DND-41 (cell line): ENCODE results near the gene USP9Y.
"Not testable (repeated sequence)": the region's sequence is repeated elsewhere in the genome, so short reads cannot be mapped to it uniquely, and the experiment has no call there.

Experiments used
- ATAC-seq: fragments of 200-7000 bp; cut with Tn5 transposase; 3 replicates; pipeline ENCODE4 v1.9.1; 2021; ENCODE audit warnings: low read depth; ENCODE audit not compliant: insufficient read depth
- DNase-seq: peaks from one replicate; pipeline ENCODE4 v3.0.0-alpha.2; 2020
- H2AFZ ChIP-seq: 2 replicates; pipeline ENCODE4 v1.6.0; 2012; ENCODE audit warnings: low read depth, low read length
- H3K27ac ChIP-seq: 2 replicates; pipeline ENCODE4 v1.5.1; 2012; ENCODE audit warnings: low read length, inconsistent platforms
- H3K27me3 ChIP-seq: fragments of 200-600 bp; sonication (generic); 2 replicates; pipeline ENCODE4 v1.6.0; 2012; ENCODE audit warnings: low read length, mild to moderate bottlenecking, inconsistent platforms; ENCODE audit not compliant: insufficient read depth, poor library complexity
- H3K36me3 ChIP-seq: 2 replicates; pipeline ENCODE4 v1.5.1; 2012; ENCODE audit warnings: low read length, inconsistent platforms; ENCODE audit not compliant: insufficient read depth
- H3K4me1 ChIP-seq: 2 replicates; pipeline ENCODE4 v1.5.1; 2012; ENCODE audit warnings: mild to moderate bottlenecking, low read length; ENCODE audit not compliant: insufficient read depth
- H3K4me2 ChIP-seq: 2 replicates; pipeline ENCODE4 v1.6.0; 2012; ENCODE audit warnings: mild to moderate bottlenecking, moderate library complexity, low read length, inconsistent platforms; ENCODE audit not compliant: insufficient read depth
- H3K4me3 ChIP-seq, 2 experiments: fragments of 200-600 bp in 1 of 2; shearing (Covaris generic) in 1 of 2; 2 replicates each; pipeline ENCODE4 v1.5.1; 2012 to 2016; ENCODE audit warnings: inconsistent platforms in 2 of 2, low read length in 2 of 2, mild to moderate bottlenecking in 2 of 2, low read depth in 1 of 2, moderate library complexity in 1 of 2
- H3K79me2 ChIP-seq: 2 replicates; pipeline ENCODE4 v1.6.0; 2012; ENCODE audit warnings: low read length, inconsistent platforms; ENCODE audit not compliant: insufficient read depth
- H3K9ac ChIP-seq: 2 replicates; pipeline ENCODE4 v1.6.0; 2012; ENCODE audit warnings: low read depth, mild to moderate bottlenecking, inconsistent platforms, low read length, moderate library complexity
- H3K9me3 ChIP-seq: 2 replicates; pipeline ENCODE4 v1.5.1; 2012; ENCODE audit warnings: low read length, moderate library complexity, mild to moderate bottlenecking, inconsistent platforms; ENCODE audit not compliant: insufficient read depth, severe bottlenecking
- H4K20me1 ChIP-seq: 2 replicates; pipeline ENCODE4 v1.6.0; 2012; ENCODE audit warnings: low read length; ENCODE audit not compliant: insufficient read depth
- CTCF ChIP-seq: IDR thresholded peaks from 2 replicates; pipeline ENCODE4 v1.5.1; 2012; ENCODE audit warnings: borderline replicate concordance, low read length, moderate library complexity, mild to moderate bottlenecking; ENCODE audit not compliant: poor library complexity, severe bottlenecking; ENCODE audit errors: extremely low read depth
- EZH2 ChIP-seq: IDR thresholded peaks from 3 replicates; pipeline ENCODE4 v1.6.1; 2012; ENCODE audit warnings: borderline replicate concordance, low read depth, mild to moderate bottlenecking, moderate library complexity, low read length, inconsistent platforms; ENCODE audit not compliant: severe bottlenecking

The USP9Y gene

DNA sequence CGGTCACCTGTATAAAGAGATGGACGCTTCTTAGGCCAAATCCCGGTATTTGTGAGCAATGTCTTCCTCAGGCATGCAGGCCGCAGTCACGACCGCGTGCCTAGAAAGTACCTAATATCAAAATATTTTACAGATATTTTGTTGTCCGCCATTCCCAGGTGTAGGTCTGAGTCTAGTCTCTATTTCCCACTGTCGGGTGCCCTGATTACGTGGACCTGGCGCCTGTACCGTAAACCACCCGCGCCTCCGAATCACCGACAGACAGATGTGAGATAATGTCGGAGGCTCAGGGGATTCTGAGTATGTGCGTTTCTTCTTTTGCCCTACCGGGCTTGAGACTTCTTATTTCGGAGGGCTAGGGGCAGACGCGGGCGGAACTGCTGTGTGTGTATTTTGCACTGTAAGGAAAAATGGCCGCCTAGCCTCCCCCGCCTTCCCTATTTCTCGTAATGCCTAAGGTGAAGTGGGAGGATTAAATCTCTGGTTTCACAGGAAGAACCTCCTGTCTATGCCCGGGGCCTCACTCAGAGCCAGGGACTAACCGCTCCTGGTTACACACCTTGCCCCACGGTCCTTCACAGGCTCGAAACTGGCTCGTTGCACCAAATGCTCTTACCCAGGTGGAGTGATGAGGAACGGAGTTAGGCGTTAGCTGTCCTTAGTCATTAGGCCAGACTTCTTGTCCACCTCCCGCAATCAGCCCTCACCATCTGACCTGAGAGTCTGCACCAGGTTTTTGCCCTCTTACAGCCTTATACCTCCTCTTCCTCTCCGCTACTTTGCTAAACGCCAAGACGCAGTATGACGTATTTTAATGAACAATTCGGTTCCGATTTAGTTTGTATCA is 38.1 kb upstream of the USP9Y start:
- Histone ChIP-seq H3K36me3 (peaks cover 36% of the 10 kb centered on the region), H3K4me1 (peaks cover 37% of the 10 kb centered on the region), H3K27me3 (no peaks in the 10 kb centered on the region), H3K79me2 (peaks cover 58% of the 10 kb centered on the region), H3K4me2 (peak overlapping the region; percentile 82), H3K4me3 (peak overlapping the region; percentile 89 to 97), H3K9ac (peak overlapping the region; percentile 73), H2AFZ (peak overlapping the region; percentile 84), H4K20me1 (no peaks in the 10 kb centered on the region), H3K9me3 (no peaks in the 10 kb centered on the region), H3K27ac (peak overlapping the region; percentile 94)
- DNase-seq = peak; percentile 45
- TF ChIP-seq CTCF (no peak), EZH2 (no peak)
- ATAC-seq = peak; percentile 63

GRCh38 chrY:12663845-12664244 is 37.2 kb upstream of the USP9Y start:
- ATAC-seq, H3K27me3 ChIP-seq, DNase-seq, H3K27ac ChIP-seq, H3K9me3 ChIP-seq, H4K20me1 ChIP-seq, H2AFZ ChIP-seq: not testable (repeated sequence)
- Histone ChIP-seq H3K4me2 (peak overlapping the region; percentile 82), H3K9ac (peak overlapping the region; percentile 73), H3K4me1 (peaks cover 40% of the 10 kb centered on the region), H3K79me2 (peaks cover 67% of the 10 kb centered on the region), H3K4me3 (peak overlapping the region in 1 of 2 experiments; percentile 97; a peak in 3 of 4 replicates), H3K36me3 (peaks cover 42% of the 10 kb centered on the region)

DNA sequence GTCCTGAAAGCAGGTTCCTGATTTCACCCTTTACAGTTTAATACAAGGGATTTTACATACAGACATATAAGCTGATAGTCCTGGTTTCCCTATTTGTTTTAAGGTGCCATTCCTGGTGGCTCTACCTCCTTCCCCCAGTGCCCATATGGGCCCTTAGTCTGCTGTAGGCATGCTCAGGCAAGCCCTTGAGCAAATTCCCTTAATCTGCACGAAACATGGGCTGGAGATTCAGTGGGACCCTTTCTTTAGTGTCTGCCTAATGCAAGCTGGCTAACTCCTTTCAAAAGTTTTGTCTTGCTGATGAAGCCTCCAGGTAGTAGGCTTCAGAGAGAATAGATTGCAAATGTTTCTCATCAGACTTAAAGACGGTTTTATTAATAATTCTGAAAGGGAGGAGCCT is 22.9 kb upstream of the USP9Y start:
- H3K4me2 ChIP-seq = no peak overlapping the region
- ATAC-seq = no peak

More for the DNA sequence above, 22.9 kb upstream of the USP9Y start:
- H3K9me3 ChIP-seq = peaks cover 13% of the 10 kb centered on the region
- no peaks in the 10 kb centered on the region for H4K20me1 ChIP-seq
- peaks cover 94% of the 10 kb centered on the region for H3K79me2 ChIP-seq
- peaks cover 30% of the 10 kb centered on the region for H3K36me3 ChIP-seq
- DNase-seq = no peak
- H3K27me3 ChIP-seq = no peaks in the 10 kb centered on the region
- no peaks in the 10 kb centered on the region for H3K4me1 ChIP-seq
- TF ChIP-seq CTCF (no peak), EZH2 (no peak)
- H3K27ac ChIP-seq = no peak overlapping the region
- H2AFZ ChIP-seq = no peak overlapping the region
- no peak overlapping the region for H3K4me3 ChIP-seq
- no peak overlapping the region for H3K9ac ChIP-seq
